ENCODE measurements around the gene STOM. TPM values are rescaled to one million over a fixed set of nuclear protein-coding genes. Genes with fewer than 3 reads are reported as not detected.
A peak's percentile ranks its signal among the peaks of the same experiment; 100 is the strongest.

STOM gene
- total RNA-seq, 1 experiment from 2014 or later = 7.6 TPM

GRCh38 chr9:121376214-121376830, 6.3 kb upstream of the STOM start:
- H3K4me2 ChIP-seq = no peak overlapping the region
- no peak overlapping the region for H3K4me3 ChIP-seq
- H3K9me2 ChIP-seq (ENCODE audit: insufficient read depth) = no peaks in the 10 kb centered on the region
- peaks cover 23% of the 10 kb centered on the region for H3K4me1 ChIP-seq (replicated peaks; ENCODE audit: insufficient read depth)
- H3K79me2 ChIP-seq (ENCODE audit: low read depth) = no peaks in the 10 kb centered on the region
- intact Hi-C loops (cut with micrococcal nuclease; ENCODE audit: unreplicated experiment) = loop anchor here (1.0 kb wide), 2 partner anchors 56 to 163 kb away; no protein-coding TSS in a partner anchor
- no peak for DNase-seq
- ChIA-PET CTCF (interaction anchor here (0.6 to 1.0 kb wide), 2 partner anchors 56 to 150 kb away, joined by 3 to 7 read pairs; no protein-coding TSS in a partner anchor), POLR2A (ENCODE audit: unreplicated experiment) (no interaction called here)
- H3K27me3 ChIP-seq (ENCODE audit: insufficient read depth, low read depth) = no peaks in the 10 kb centered on the region
- H4K20me1 ChIP-seq (ENCODE audit: insufficient read depth) = no peaks in the 10 kb centered on the region
- H3F3A ChIP-seq (ENCODE audit: insufficient read depth, low read depth) = peaks cover 26% of the 10 kb centered on the region
- no peaks in the 10 kb centered on the region for H3K9me3 ChIP-seq (ENCODE audit: insufficient read depth, low read depth)
- H3K36me3 ChIP-seq (ENCODE audit: low read depth) = no peaks in the 10 kb centered on the region
- TF ChIP-seq EZH2 (IDR thresholded peaks at IDR 0.05; ENCODE audit: low read depth) (no peak), CTCF (conservative IDR thresholded peaks at IDR 0.05) (peak; percentile 63)
- H3K27ac ChIP-seq = no peak overlapping the region
- no TSS peak for BruUV-seq (replicated peaks)
- H2AFZ ChIP-seq = no peak overlapping the region

- intact Hi-C loops (cut with micrococcal nuclease; ENCODE audit: unreplicated experiment) = loop anchor here (5.0 kb wide), 2 partner anchors 36 to 91 kb away; no protein-coding TSS in a partner anchor
- H3K4me1 ChIP-seq (replicated peaks; ENCODE audit: insufficient read depth) = peaks cover 30% of the 10 kb centered on the region
- peak overlapping the region; percentile 14; the same call in 1 of the 2 replicates for H2AFZ ChIP-seq
- ChIA-PET POLR2A (ENCODE audit: unreplicated experiment) (no interaction called here), CTCF (interaction anchor here (0.6 kb wide), 1 partner anchor 10 kb away, joined by 3 read pairs; no protein-coding TSS in a partner anchor)
- DNase-seq = peak in 1 of 2 experiments; percentile 58
- no peaks in the 10 kb centered on the region for H3K9me3 ChIP-seq (ENCODE audit: insufficient read depth, low read depth)
- H3K4me2 ChIP-seq = peak overlapping the region; percentile 69
- TF ChIP-seq CTCF (conservative IDR thresholded peaks at IDR 0.05) = no peak
- TF ChIP-seq EZH2 (IDR thresholded peaks at IDR 0.05; ENCODE audit: low read depth) = no peak
- H3K9me2 ChIP-seq (ENCODE audit: insufficient read depth) = no peaks in the 10 kb centered on the region
- H3K27ac ChIP-seq = peak overlapping the region; percentile 67
- no peaks in the 10 kb centered on the region for H3K79me2 ChIP-seq (ENCODE audit: low read depth)
- no peaks in the 10 kb centered on the region for H3K27me3 ChIP-seq (ENCODE audit: insufficient read depth, low read depth)
- no peak overlapping the region for H3K4me3 ChIP-seq
- H3K36me3 ChIP-seq (ENCODE audit: low read depth) = no peaks in the 10 kb centered on the region
- no peaks in the 10 kb centered on the region for H4K20me1 ChIP-seq (ENCODE audit: insufficient read depth)
- H3F3A ChIP-seq (ENCODE audit: insufficient read depth, low read depth) = peaks cover 37% of the 10 kb centered on the region
- no TSS peak for BruUV-seq (replicated peaks)
Measured at GRCh38 chr9:121373011-121373729, 3.1 kb upstream of the STOM start.

- intact Hi-C loops (cut with micrococcal nuclease; ENCODE audit: unreplicated experiment) = loop anchor here (5.0 kb wide), 2 partner anchors 35 to 90 kb away; no protein-coding TSS in a partner anchor
- H3K4me3 ChIP-seq = no peak overlapping the region
- TF ChIP-seq EZH2 (IDR thresholded peaks at IDR 0.05; ENCODE audit: low read depth) (no peak), CTCF (conservative IDR thresholded peaks at IDR 0.05) (no peak)
- no peaks in the 10 kb centered on the region for H3K9me3 ChIP-seq (ENCODE audit: insufficient read depth, low read depth)
- peaks cover 30% of the 10 kb centered on the region for H3K4me1 ChIP-seq (replicated peaks; ENCODE audit: insufficient read depth)
- H3K36me3 ChIP-seq (ENCODE audit: low read depth) = no peaks in the 10 kb centered on the region
- H4K20me1 ChIP-seq (ENCODE audit: insufficient read depth) = no peaks in the 10 kb centered on the region
- no peaks in the 10 kb centered on the region for H3K9me2 ChIP-seq (ENCODE audit: insufficient read depth)
- H3K27me3 ChIP-seq (ENCODE audit: insufficient read depth, low read depth) = no peaks in the 10 kb centered on the region
- ChIA-PET CTCF (interaction anchor here (0.6 kb wide), 1 partner anchor 9 kb away, joined by 3 read pairs; no protein-coding TSS in a partner anchor), POLR2A (ENCODE audit: unreplicated experiment) (interaction anchor here (0.6 kb wide), 1 partner anchor 21 kb away, joined by 4 read pairs; no protein-coding TSS in a partner anchor)
- peak in 1 of 2 experiments; percentile 94 for DNase-seq
- peaks cover 37% of the 10 kb centered on the region for H3F3A ChIP-seq (ENCODE audit: insufficient read depth, low read depth)
- BruUV-seq (replicated peaks) = no TSS peak
- H3K4me2 ChIP-seq = peak overlapping the region; percentile 69
- H3K79me2 ChIP-seq (ENCODE audit: low read depth) = no peaks in the 10 kb centered on the region
- H2AFZ ChIP-seq = peak overlapping the region; percentile 14; the same call in 1 of the 2 replicates
- H3K27ac ChIP-seq = peak overlapping the region; percentile 67
Measured at GRCh38 chr9:121372239-121373010, 2.4 kb upstream of the STOM start.
